Neutrophil (primary cell): ENCODE results near the gene MDN1.
A peak's percentile ranks its signal among the peaks of the same experiment; 100 is the strongest.
"Not testable (repeated sequence)": the region's sequence is repeated elsewhere in the genome, so short reads cannot be mapped to it uniquely, and the experiment has no call there.

ENCODE experiments used
- H3K27ac ChIP-seq: fragments of 200-600 bp; sonication (generic); 2 replicates; pipeline ENCODE4 v1.5.1; 2016; ENCODE audit warnings: mild to moderate bottlenecking, moderate library complexity
- H3K27me3 ChIP-seq: fragments of 200-600 bp; sonication (generic); 2 replicates; pipeline ENCODE4 v1.6.0; 2016; ENCODE audit warnings: mild to moderate bottlenecking
- H3K36me3 ChIP-seq: fragments of 200-600 bp; sonication (generic); 2 replicates; pipeline ENCODE4 v1.5.1; 2017
- H3K4me1 ChIP-seq, 2 experiments: fragments of 200-600 bp in 1 of 2; sonication (generic) in 1 of 2; 1 replicate in 1 of 2; 2 replicates in 1 of 2; pipeline versions ENCODE4 v1.5.1 to v1.6.1; 2013 to 2016; ENCODE audit warnings: low read depth in 1 of 2, low read length in 1 of 2, mild to moderate bottlenecking in 1 of 2, moderate library complexity in 1 of 2; ENCODE audit not compliant: control insufficient read depth in 1 of 2, insufficient read depth in 1 of 2
- H3K4me3 ChIP-seq, 2 experiments: fragments of 200-600 bp in 1 of 2; sonication (generic) in 1 of 2; 1 replicate in 1 of 2; 2 replicates in 1 of 2; pipeline ENCODE4 v1.5.1; 2013 to 2016; ENCODE audit warnings: low read depth in 1 of 2, low read length in 1 of 2, mild to moderate bottlenecking in 1 of 2, moderate library complexity in 1 of 2
- H3K9me3 ChIP-seq: fragments of 200-600 bp; sonication (generic); 2 replicates; pipeline ENCODE4 v1.5.1; 2016
- TF ChIP-seq, protein P1 (sequence below): fragments of 200-600 bp; sonication (generic); IDR thresholded peaks from 2 replicates; pipeline ENCODE4 v1.5.1; 2016; ENCODE audit warnings: antibody characterized with exemption

The MDN1 gene

DNA sequence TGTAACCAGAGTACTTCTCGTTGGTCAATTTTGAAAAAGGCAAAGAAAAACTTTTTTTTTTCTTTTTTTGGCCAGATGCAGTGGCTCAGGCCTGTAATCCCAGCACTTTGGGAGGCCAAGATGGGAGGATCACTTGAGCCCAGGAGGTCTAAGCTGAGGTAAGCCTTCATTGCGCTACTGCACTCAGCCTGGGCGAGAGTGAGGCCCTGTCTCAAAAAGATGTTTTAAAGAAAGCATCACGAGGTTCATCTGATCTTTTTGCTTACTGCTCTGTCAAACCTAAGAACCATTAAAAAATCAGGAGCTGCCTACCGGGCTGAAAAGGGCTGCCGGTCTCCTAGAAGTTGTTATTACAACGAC, 181.7 kb downstream of the MDN1 start:
- Histone ChIP-seq H3K4me1 (peaks cover 11 to 15% of the 10 kb centered on the region in 2 experiments), H3K4me3 (peak overlapping the region; percentile 74 to 99)
- TF ChIP-seq, protein P1, sequence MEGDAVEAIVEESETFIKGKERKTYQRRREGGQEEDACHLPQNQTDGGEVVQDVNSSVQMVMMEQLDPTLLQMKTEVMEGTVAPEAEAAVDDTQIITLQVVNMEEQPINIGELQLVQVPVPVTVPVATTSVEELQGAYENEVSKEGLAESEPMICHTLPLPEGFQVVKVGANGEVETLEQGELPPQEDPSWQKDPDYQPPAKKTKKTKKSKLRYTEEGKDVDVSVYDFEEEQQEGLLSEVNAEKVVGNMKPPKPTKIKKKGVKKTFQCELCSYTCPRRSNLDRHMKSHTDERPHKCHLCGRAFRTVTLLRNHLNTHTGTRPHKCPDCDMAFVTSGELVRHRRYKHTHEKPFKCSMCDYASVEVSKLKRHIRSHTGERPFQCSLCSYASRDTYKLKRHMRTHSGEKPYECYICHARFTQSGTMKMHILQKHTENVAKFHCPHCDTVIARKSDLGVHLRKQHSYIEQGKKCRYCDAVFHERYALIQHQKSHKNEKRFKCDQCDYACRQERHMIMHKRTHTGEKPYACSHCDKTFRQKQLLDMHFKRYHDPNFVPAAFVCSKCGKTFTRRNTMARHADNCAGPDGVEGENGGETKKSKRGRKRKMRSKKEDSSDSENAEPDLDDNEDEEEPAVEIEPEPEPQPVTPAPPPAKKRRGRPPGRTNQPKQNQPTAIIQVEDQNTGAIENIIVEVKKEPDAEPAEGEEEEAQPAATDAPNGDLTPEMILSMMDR = no peak

DNA sequence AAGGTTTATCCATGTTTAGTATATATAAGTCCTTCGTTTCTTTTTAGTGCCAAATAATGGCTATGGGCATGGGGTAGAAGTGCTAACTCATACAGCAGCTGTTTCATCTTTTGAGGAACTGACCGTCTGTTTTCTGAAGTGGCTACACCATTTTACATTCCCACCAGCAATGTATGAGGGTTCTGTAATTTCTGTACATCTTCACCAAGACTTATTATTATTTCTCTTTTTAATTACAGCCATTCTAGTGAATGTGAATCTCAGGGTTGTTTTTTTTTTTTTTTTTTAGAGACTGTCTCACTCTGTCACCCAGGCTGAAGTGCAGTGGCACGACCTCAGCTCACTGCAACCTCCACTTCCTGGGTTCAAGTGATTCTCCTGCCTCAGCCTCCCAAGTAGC, 183.2 kb downstream of the MDN1 start:
- H3K27me3 ChIP-seq, H3K9me3 ChIP-seq, H3K36me3 ChIP-seq, H3K27ac ChIP-seq, H3K4me3 ChIP-seq: not testable (repeated sequence)
- peaks cover 11 to 15% of the 10 kb centered on the region in 2 experiments for H3K4me1 ChIP-seq

More for the DNA sequence above, 181.7 kb downstream of the MDN1 start:
- Histone ChIP-seq H3K36me3 (no peaks in the 10 kb centered on the region), H3K27me3 (no peaks in the 10 kb centered on the region), H3K27ac (peak overlapping the region; percentile 82), H3K9me3 (no peaks in the 10 kb centered on the region)

DNA sequence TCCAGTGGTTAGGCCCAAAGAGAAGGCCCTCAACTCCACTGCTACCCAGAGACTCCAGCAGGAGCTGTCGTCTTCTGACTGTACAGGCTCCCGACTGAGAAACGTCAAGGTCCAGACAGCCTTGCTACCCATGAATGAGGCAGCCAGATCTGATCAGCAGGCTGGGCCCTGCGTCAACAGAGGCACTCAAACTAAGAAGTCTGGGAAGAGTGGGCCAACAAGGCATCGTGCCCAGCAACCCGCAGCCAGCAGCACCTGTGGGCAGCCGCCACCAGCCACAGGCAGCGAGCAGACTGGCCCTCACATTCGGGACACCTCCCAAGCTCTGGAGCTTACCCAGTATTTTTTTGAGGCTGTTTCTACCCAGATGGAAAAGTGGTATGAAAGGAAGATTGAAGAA, 189.1 kb downstream of the MDN1 start:
- Histone ChIP-seq H3K27ac (no peak overlapping the region), H3K27me3 (no peaks in the 10 kb centered on the region), H3K4me3 (no peak overlapping the region), H3K4me1 (no peaks in the 10 kb centered on the region), H3K36me3 (peaks cover 30% of the 10 kb centered on the region), H3K9me3 (no peaks in the 10 kb centered on the region)
- TF ChIP-seq, protein P1 = no peak

DNA sequence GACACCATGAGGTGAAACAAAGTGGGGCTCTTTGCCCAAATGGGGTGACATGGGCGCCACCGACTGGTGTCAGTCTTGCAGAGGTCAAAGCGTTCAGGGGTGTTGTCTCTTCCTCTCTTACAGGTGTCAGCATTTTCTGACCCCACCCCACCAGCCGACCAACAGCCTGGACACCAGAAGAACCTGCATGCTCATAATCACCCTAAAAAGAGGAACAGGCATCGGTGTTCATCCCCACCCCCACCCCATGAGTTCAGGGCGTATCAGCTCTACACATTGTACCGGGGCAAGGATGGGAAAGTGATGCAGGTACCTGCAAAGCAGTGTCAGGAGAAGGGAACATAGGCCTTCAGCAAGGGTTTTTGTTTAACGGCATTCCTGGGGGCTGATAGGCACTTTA, 195.8 kb downstream of the MDN1 start:
- H3K9me3 ChIP-seq = no peaks in the 10 kb centered on the region
- no peak overlapping the region for H3K4me3 ChIP-seq
- H3K4me1 ChIP-seq = no peaks in the 10 kb centered on the region
- H3K27ac ChIP-seq = no peak overlapping the region
- peaks cover 24% of the 10 kb centered on the region for H3K36me3 ChIP-seq
- TF ChIP-seq, protein P1 = no peak
- H3K27me3 ChIP-seq = no peaks in the 10 kb centered on the region

DNA sequence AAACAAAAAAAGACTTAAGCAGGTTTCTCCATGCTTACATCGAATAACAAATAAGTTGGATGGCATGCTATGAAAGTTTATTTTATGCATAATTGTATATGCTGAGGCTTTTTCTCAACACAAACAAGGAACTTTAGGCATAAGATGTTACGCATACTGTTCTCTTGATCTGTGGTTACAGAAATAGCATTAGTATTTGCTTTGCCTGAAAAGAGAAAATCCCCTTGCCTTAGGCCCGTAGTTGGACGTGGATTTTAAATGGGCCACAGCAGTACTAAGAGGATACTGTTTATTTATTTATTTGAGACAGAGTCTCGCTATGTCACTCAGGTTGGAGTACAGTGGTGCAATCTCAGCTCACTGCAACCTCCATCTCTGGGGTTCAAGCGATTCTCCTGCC, 200.0 kb downstream of the MDN1 start:
- Histone ChIP-seq H3K4me1 (no peaks in the 10 kb centered on the region), H3K36me3 (peaks cover 9% of the 10 kb centered on the region), H3K27me3 (no peaks in the 10 kb centered on the region), H3K4me3 (no peak overlapping the region), H3K9me3 (no peaks in the 10 kb centered on the region), H3K27ac (no peak overlapping the region)
- TF ChIP-seq, protein P1 = no peak

DNA sequence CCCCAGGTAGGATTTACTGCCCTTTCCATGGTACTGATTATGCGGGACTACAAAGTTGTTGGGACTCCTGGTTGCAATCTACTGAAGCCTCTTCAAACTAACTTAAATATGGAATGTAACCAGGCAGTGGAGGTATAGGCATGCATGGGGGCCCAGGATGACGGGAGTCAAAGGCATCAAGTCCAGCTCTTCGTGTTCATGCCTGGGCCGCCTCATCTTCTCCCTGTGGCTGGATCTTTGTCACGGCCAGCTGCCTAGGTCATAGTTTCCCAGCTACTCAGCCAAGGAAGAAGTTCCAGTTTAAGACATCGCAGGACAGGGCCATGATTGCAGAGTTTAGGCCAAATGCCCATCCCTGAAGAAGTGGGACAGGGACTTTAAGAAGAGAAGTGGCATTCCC, 201.6 kb downstream of the MDN1 start:
- Histone ChIP-seq H3K27ac (no peak overlapping the region), H3K4me3 (no peak overlapping the region), H3K9me3 (no peaks in the 10 kb centered on the region), H3K27me3 (no peaks in the 10 kb centered on the region), H3K36me3 (no peaks in the 10 kb centered on the region), H3K4me1 (no peaks in the 10 kb centered on the region)
- TF ChIP-seq, protein P1 = no peak
